A673 (cell line): Measurements from ENCODE around the gene DMKN. TPM values are rescaled to one million over a fixed set of nuclear protein-coding genes. Genes with fewer than 3 reads are reported as not detected.

Experiments
- BruUV-seq: library from RNA; stranded (reverse); fragments of 400-500 nt; replicated peaks from 2 replicates; lab custom pipeline; 2021; lab: Mats Ljungman, UMichigan
- CTCF ChIA-PET: fragments of 300-600 bp; sonication (Branson Sonifier 250); formaldehyde crosslinking; loops from one replicate; lab custom pipeline; 2022; ENCODE audit warnings: antibody characterized with exemption; lab: Charles Lee
- POLR2A ChIA-PET: fragments of 300-600 bp; sonication (Branson Sonifier 250); formaldehyde crosslinking; loops from one replicate; lab custom pipeline; 2022; ENCODE audit warnings: antibody characterized with exemption; ENCODE audit not compliant: low non-redundant PET; lab: Charles Lee
- DNase-seq: peaks from one replicate; pipeline ENCODE4 v3.0.0-alpha.2; 2015; ENCODE audit warnings: low spot score
- H3K27ac ChIP-seq: fragments of 200-600 bp; sonication (generic); 2 replicates; pipeline ENCODE4 v1.5.1; 2016; ENCODE audit warnings: mixed run types, low read depth, mild to moderate bottlenecking, mixed read lengths, antibody characterized with exemption, low read length; ENCODE audit not compliant: poor library complexity, severe bottlenecking
- H3K27me3 ChIP-seq: fragments of 200-600 bp; sonication (generic); replicated peaks from 2 replicates; pipeline ENCODE4 v1.6.1; 2017; ENCODE audit warnings: mixed run types, low read depth, mild to moderate bottlenecking, mixed read lengths, antibody characterized with exemption, low read length; ENCODE audit not compliant: insufficient read depth, poor library complexity
- H3K36me3 ChIP-seq: fragments of 200-600 bp; sonication (generic); 2 replicates; pipeline ENCODE4 v1.6.1; 2016; ENCODE audit warnings: mixed run types, mild to moderate bottlenecking, mixed read lengths, antibody characterized with exemption, low read length; ENCODE audit not compliant: insufficient read depth, poor library complexity, severe bottlenecking
- H3K4me1 ChIP-seq: fragments of 200-600 bp; sonication (generic); 2 replicates; pipeline ENCODE4 v1.6.1; 2017; ENCODE audit warnings: mixed run types, mild to moderate bottlenecking, mixed read lengths, antibody characterized with exemption, low read length; ENCODE audit not compliant: insufficient read depth, poor library complexity, severe bottlenecking
- H3K4me3 ChIP-seq: fragments of 200-600 bp; sonication (generic); 2 replicates; pipeline ENCODE4 v1.5.1; 2016; ENCODE audit warnings: low read depth, mixed run types, mild to moderate bottlenecking, mixed read lengths, low read length; ENCODE audit not compliant: poor library complexity, severe bottlenecking
- H3K9me3 ChIP-seq: fragments of 200-600 bp; sonication (generic); 2 replicates; pipeline ENCODE4 v1.6.1; 2016; ENCODE audit warnings: mixed run types, low read depth, mild to moderate bottlenecking, mixed read lengths, antibody characterized with exemption, low read length; ENCODE audit not compliant: poor library complexity, severe bottlenecking
- EZH2 ChIP-seq: fragments of 200-600 bp; sonication (generic); IDR thresholded peaks from 2 replicates; pipeline ENCODE4 v1.6.1; 2017; ENCODE audit warnings: borderline replicate concordance, low read depth, mild to moderate bottlenecking, mixed read lengths, antibody characterized with exemption, low read length; ENCODE audit not compliant: poor library complexity, severe bottlenecking
- intact Hi-C: fragments of 100-400 bp; cut with micrococcal nuclease; formaldehyde crosslinking; loops from one replicate; pipeline ENCODE4 v1.10.0; 2022; ENCODE audit not compliant: unreplicated experiment
- total RNA-seq: library from RNA; stranded (reverse); gene quantifications from 2 replicates; pipeline ENCODE4 v1.2.3, GENCODE V29; 2021
- TF ChIP-seq, protein P1 (sequence below): fragments of 300-800, 200-600 bp; sonication (generic); conservative IDR thresholded peaks from 2 replicates; pipeline ENCODE4 v1.5.1; 2017; ENCODE audit warnings: low read depth, mild to moderate bottlenecking, antibody characterized with exemption, low read length, moderate library complexity, mixed read lengths

DMKN gene
- total RNA-seq, 1 experiment from 2014 or later = not detected

DNA sequence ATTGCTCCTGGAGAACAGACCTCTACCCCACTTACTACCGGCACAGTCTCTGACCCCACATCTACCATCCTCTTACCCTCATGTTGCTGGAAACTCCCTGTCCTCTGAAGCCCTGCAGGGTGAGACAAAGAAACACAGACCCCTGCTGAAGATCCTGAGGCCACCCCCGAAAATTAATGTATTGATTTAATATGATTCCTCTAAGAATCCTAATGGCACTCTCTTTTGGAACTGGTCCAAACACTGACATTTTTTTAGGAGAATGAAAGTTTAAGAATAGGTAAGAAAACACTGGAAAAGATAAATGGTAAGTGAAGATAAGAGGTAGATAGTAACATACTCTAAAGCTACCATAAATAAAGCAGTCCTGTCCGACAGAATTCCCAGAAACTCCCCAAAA is 5.3 kb downstream of the DMKN start:
- intact Hi-C loops = no loop called here
- no peaks in the 10 kb centered on the region for H3K9me3 ChIP-seq
- DNase-seq = no peak
- BruUV-seq = no TSS peak
- CTCF ChIA-PET = no interaction called here
- H3K27ac ChIP-seq = no peak overlapping the region
- no peak overlapping the region for H3K4me3 ChIP-seq
- H3K36me3 ChIP-seq = no peaks in the 10 kb centered on the region
- peaks cover 89% of the 10 kb centered on the region for H3K27me3 ChIP-seq
- TF ChIP-seq, protein P1, sequence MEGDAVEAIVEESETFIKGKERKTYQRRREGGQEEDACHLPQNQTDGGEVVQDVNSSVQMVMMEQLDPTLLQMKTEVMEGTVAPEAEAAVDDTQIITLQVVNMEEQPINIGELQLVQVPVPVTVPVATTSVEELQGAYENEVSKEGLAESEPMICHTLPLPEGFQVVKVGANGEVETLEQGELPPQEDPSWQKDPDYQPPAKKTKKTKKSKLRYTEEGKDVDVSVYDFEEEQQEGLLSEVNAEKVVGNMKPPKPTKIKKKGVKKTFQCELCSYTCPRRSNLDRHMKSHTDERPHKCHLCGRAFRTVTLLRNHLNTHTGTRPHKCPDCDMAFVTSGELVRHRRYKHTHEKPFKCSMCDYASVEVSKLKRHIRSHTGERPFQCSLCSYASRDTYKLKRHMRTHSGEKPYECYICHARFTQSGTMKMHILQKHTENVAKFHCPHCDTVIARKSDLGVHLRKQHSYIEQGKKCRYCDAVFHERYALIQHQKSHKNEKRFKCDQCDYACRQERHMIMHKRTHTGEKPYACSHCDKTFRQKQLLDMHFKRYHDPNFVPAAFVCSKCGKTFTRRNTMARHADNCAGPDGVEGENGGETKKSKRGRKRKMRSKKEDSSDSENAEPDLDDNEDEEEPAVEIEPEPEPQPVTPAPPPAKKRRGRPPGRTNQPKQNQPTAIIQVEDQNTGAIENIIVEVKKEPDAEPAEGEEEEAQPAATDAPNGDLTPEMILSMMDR = no peak
- no peak for TF ChIP-seq EZH2
- H3K4me1 ChIP-seq = no peaks in the 10 kb centered on the region
- POLR2A ChIA-PET = no interaction called here

DNA sequence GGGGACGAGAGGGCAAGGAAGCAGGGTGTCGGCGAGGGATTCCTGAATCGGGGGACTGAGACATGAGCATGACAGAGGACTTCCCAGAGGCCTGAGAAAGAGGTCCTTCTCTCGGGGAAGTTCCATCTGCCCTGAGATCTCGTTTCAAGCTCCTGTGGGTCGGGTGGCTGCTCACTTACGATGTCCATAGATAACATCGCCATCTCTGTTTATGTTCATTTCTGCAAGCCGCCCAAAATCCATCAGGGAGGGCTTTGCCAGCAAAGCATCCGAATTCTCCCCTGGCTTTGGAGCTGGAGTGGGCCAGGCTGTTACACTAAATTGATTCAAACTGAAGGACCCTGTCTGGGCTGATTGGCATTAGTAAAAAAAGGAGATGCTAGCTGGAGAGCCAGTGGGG is 5.9 kb downstream of the DMKN start:
- POLR2A ChIA-PET = no interaction called here
- no peak for DNase-seq
- TF ChIP-seq, protein P1 = no peak
- Histone ChIP-seq H3K4me1 (no peaks in the 10 kb centered on the region), H3K36me3 (no peaks in the 10 kb centered on the region), H3K27me3 (peaks cover 89% of the 10 kb centered on the region), H3K9me3 (no peaks in the 10 kb centered on the region), H3K27ac (no peak overlapping the region), H3K4me3 (no peak overlapping the region)
- CTCF ChIA-PET = no interaction called here
- intact Hi-C loops = no loop called here
- no TSS peak for BruUV-seq

DNA sequence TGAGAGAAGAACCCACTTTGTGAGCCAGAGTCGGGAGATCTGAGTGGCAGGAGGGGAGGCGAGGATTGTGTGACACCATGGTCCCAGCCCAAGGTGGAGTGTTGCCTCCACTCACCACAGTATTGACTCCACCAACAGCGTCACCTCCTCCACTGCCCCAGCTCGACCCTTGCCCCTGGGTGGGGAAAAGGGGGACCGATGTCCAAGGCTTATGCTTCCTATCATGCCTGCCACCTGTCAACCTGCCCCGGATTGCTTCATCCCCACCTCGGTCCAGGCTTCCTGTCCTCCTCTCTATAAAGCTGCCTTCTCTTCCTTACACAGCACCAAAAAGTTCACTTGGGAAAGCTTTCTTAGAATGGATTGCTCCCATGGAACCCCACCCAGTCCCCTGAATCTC is 7.4 kb downstream of the DMKN start:
- Histone ChIP-seq H3K27me3 (peaks cover 80% of the 10 kb centered on the region), H3K9me3 (no peaks in the 10 kb centered on the region), H3K27ac (no peak overlapping the region), H3K4me3 (no peak overlapping the region), H3K4me1 (no peaks in the 10 kb centered on the region), H3K36me3 (no peaks in the 10 kb centered on the region)
- TF ChIP-seq EZH2 = no peak
- TF ChIP-seq, protein P1 = no peak
- intact Hi-C loops = no loop called here
- ChIA-PET CTCF (no interaction called here), POLR2A (no interaction called here)
- no peak for DNase-seq
- no TSS peak for BruUV-seq
